ENCODE results near the gene LKAAEAR1.

LKAAEAR1 gene

GRCh38 chr20:64106981-64107735 is 23.0 kb upstream of the LKAAEAR1 start, which contains the start of gene NPBWR2:
Gene NPBWR2 (minus strand): TSS chr20:64107565. CDS start chr20:64106831, 734 bp downstream.
- H3K4me3 ChIP-seq (ENCODE audit: low read depth in 1 of 2, low read length in 2 of 2) = no peak within 1 kb of the TSS
- peaks cover 6% of the 10 kb centered on the region; the same call in 1 of the 2 replicates for H4K20me1 ChIP-seq (ENCODE audit: insufficient read depth, low read length)
- H3K36me3 ChIP-seq (ENCODE audit: insufficient read depth, low read length) = no peaks in the 10 kb centered on the region
- peak; percentile 51; the same call in 2 of the 3 replicates for ATAC-seq (ENCODE audit: insufficient read depth, low read depth)
- TF ChIP-seq CTCF (IDR thresholded peaks at IDR 0.05; ENCODE audit: borderline replicate concordance, extremely low read depth, low read length, poor library complexity, severe bottlenecking) (no peak), EZH2 (IDR thresholded peaks at IDR 0.05; ENCODE audit: borderline replicate concordance, low read depth, low read length, severe bottlenecking) (no peak)
- H3K9me3 ChIP-seq (ENCODE audit: insufficient read depth, low read length, severe bottlenecking) = no peaks in the 10 kb centered on the region
- DNase-seq = no peak
- H3K9ac ChIP-seq (ENCODE audit: low read depth, low read length) = no peak within 1 kb of the TSS
- no peak within 1 kb of the TSS for H3K27ac ChIP-seq (ENCODE audit: low read length)
- H3K27me3 ChIP-seq (ENCODE audit: insufficient read depth, low read length, poor library complexity) = peaks cover 10% of the 10 kb centered on the region
- H3K4me1 ChIP-seq (ENCODE audit: insufficient read depth, low read length) = peaks cover 3% of the 10 kb centered on the region
- no peaks in the 10 kb centered on the region for H3K79me2 ChIP-seq (ENCODE audit: insufficient read depth, low read length)
- no peak within 1 kb of the TSS for H3K4me2 ChIP-seq (ENCODE audit: insufficient read depth, low read length)
- no peak within 1 kb of the TSS for H2AFZ ChIP-seq (ENCODE audit: low read depth, low read length)

GRCh38 chr20:64106435-64106961 is 22.3 kb upstream of the LKAAEAR1 start:
- Histone ChIP-seq H3K27me3 (ENCODE audit: insufficient read depth, low read length, poor library complexity) (peaks cover 17% of the 10 kb centered on the region), H2AFZ (ENCODE audit: low read depth, low read length) (no peak overlapping the region), H3K9ac (ENCODE audit: low read depth, low read length) (no peak overlapping the region), H3K79me2 (ENCODE audit: insufficient read depth, low read length) (no peaks in the 10 kb centered on the region), H3K9me3 (ENCODE audit: insufficient read depth, low read length, severe bottlenecking) (no peaks in the 10 kb centered on the region), H3K27ac (ENCODE audit: low read length) (no peak overlapping the region), H4K20me1 (ENCODE audit: insufficient read depth, low read length) (peaks cover 10% of the 10 kb centered on the region; the same call in 1 of the 2 replicates), H3K36me3 (ENCODE audit: insufficient read depth, low read length) (no peaks in the 10 kb centered on the region), H3K4me2 (ENCODE audit: insufficient read depth, low read length) (no peak overlapping the region), H3K4me1 (ENCODE audit: insufficient read depth, low read length) (peaks cover 9% of the 10 kb centered on the region), H3K4me3 (ENCODE audit: low read depth in 1 of 2, low read length in 2 of 2) (no peak overlapping the region)
- ATAC-seq (ENCODE audit: insufficient read depth, low read depth) (no peak), DNase-seq (no peak)
- TF ChIP-seq EZH2 (IDR thresholded peaks at IDR 0.05; ENCODE audit: borderline replicate concordance, low read depth, low read length, severe bottlenecking) (no peak), CTCF (IDR thresholded peaks at IDR 0.05; ENCODE audit: borderline replicate concordance, extremely low read depth, low read length, poor library complexity, severe bottlenecking) (no peak)

GRCh38 chr20:64105846-64106434 is 21.7 kb upstream of the LKAAEAR1 start:
- ATAC-seq (ENCODE audit: insufficient read depth, low read depth) = no peak
- Histone ChIP-seq H2AFZ (ENCODE audit: low read depth, low read length) (no peak overlapping the region), H3K4me1 (ENCODE audit: insufficient read depth, low read length) (peaks cover 9% of the 10 kb centered on the region), H3K9ac (ENCODE audit: low read depth, low read length) (no peak overlapping the region), H3K27me3 (ENCODE audit: insufficient read depth, low read length, poor library complexity) (peaks cover 22% of the 10 kb centered on the region), H3K9me3 (ENCODE audit: insufficient read depth, low read length, severe bottlenecking) (no peaks in the 10 kb centered on the region), H3K79me2 (ENCODE audit: insufficient read depth, low read length) (no peaks in the 10 kb centered on the region), H4K20me1 (ENCODE audit: insufficient read depth, low read length) (peaks cover 15% of the 10 kb centered on the region; the same call in 1 of the 2 replicates), H3K36me3 (ENCODE audit: insufficient read depth, low read length) (no peaks in the 10 kb centered on the region), H3K4me3 (ENCODE audit: low read depth in 1 of 2, low read length in 2 of 2) (no peak overlapping the region), H3K27ac (ENCODE audit: low read length) (no peak overlapping the region), H3K4me2 (ENCODE audit: insufficient read depth, low read length) (no peak overlapping the region)
- no peak for DNase-seq
- TF ChIP-seq EZH2 (IDR thresholded peaks at IDR 0.05; ENCODE audit: borderline replicate concordance, low read depth, low read length, severe bottlenecking) = no peak
- no peak for TF ChIP-seq CTCF (IDR thresholded peaks at IDR 0.05; ENCODE audit: borderline replicate concordance, extremely low read depth, low read length, poor library complexity, severe bottlenecking)
